Measurements from ENCODE around the gene SCUBE1. TPM values are rescaled to one million over a fixed set of nuclear protein-coding genes. Genes with fewer than 3 reads are reported as not detected.

Gene SCUBE1
- total and polyA plus RNA-seq, 2 experiments from 2014 or later, result 0.81 to 3.2 TPM

GRCh38 chr22:43202756-43203410, 140.3 kb downstream of the SCUBE1 start (continued):
- TF ChIP-seq NANOG (IDR thresholded peaks at IDR 0.05; ENCODE audit: borderline replicate concordance) (no peak), POLR2AphosphoS5 (IDR thresholded peaks at IDR 0.05; ENCODE audit: low read depth) (no peak), EZH2 (IDR thresholded peaks at IDR 0.05; ENCODE audit: low read depth, unreplicated experiment) (no peak), CTCF (conservative IDR thresholded peaks at IDR 0.05; ENCODE audit: low read depth in 2 of 2) (no peak), EZH2phosphoT487 (IDR thresholded peaks at IDR 0.05; ENCODE audit: unreplicated experiment) (no peak), JUNB (IDR thresholded peaks at IDR 0.05; ENCODE audit: unreplicated experiment) (no peak), REST (IDR thresholded peaks at IDR 0.05; ENCODE audit: unreplicated experiment) (no peak), ZNF114 (CRISPR knock-in tag; IDR thresholded peaks at IDR 0.05) (no peak)

GRCh38 chr22:43202326-43202725, 140.8 kb downstream of the SCUBE1 start:
- Histone ChIP-seq H3K27ac (ENCODE audit: low read depth) (no peak overlapping the region), H3K4me3 (no peak overlapping the region), H2AFZ (no peak overlapping the region), H3F3A (replicated peaks; ENCODE audit: low read depth) (0 out of 2 replicates have a peak, but pooled peaks cover 4% of the 10 kb centered on the region), H3K36me3 (ENCODE audit: insufficient read depth) (no peaks in the 10 kb centered on the region), H3K79me2 (replicated peaks; ENCODE audit: insufficient read depth) (no peaks in the 10 kb centered on the region), H3K9me2 (ENCODE audit: insufficient read depth) (no peaks in the 10 kb centered on the region), H3K4me1 (ENCODE audit: insufficient read depth) (peaks cover 3% of the 10 kb centered on the region; the same call in 1 of the 2 replicates), H4K20me1 (replicated peaks; ENCODE audit: insufficient read depth) (no peaks in the 10 kb centered on the region), H3K27me3 (ENCODE audit: insufficient read depth) (no peaks in the 10 kb centered on the region), H3K4me2 (no peak overlapping the region)
- Mint-ChIP-seq H3K36me3 (ENCODE audit: low read depth) (no peaks in the 10 kb centered on the region), H3K9me3 (no peaks in the 10 kb centered on the region; the same call in 2 of the 3 replicates), H3K27me3 (ENCODE audit: insufficient read depth, low read depth, poor library complexity) (peaks cover 11% of the 10 kb centered on the region), H3K27ac (no peak overlapping the region), H3K4me3 (no peak overlapping the region), H3K4me1 (peaks cover 12% of the 10 kb centered on the region)
- no peak for ATAC-seq
- DNase-seq (ENCODE audit: low spot score), result no peak
- no peak for TF ChIP-seq REST (IDR thresholded peaks at IDR 0.05; ENCODE audit: unreplicated experiment)
- no peak for TF ChIP-seq POLR2AphosphoS5 (IDR thresholded peaks at IDR 0.05; ENCODE audit: low read depth)
- no peak for TF ChIP-seq CTCF (conservative IDR thresholded peaks at IDR 0.05; ENCODE audit: low read depth in 2 of 2)
- no peak for TF ChIP-seq ZNF331 (CRISPR knock-in tag; IDR thresholded peaks at IDR 0.05; ENCODE audit: low read depth)
- no peak for TF ChIP-seq NANOG (IDR thresholded peaks at IDR 0.05; ENCODE audit: borderline replicate concordance)
- no peak for TF ChIP-seq JUNB (IDR thresholded peaks at IDR 0.05; ENCODE audit: unreplicated experiment)
- TF ChIP-seq STAT1 (IDR thresholded peaks at IDR 0.05; ENCODE audit: unreplicated experiment), result no peak
- TF ChIP-seq EZH2phosphoT487 (IDR thresholded peaks at IDR 0.05; ENCODE audit: unreplicated experiment), result no peak
- no peak for TF ChIP-seq EZH2 (IDR thresholded peaks at IDR 0.05; ENCODE audit: low read depth, unreplicated experiment)
- TF ChIP-seq ZNF114 (CRISPR knock-in tag; IDR thresholded peaks at IDR 0.05), result no peak
- TF ChIP-seq CREB1 (CRISPR knock-in tag; IDR thresholded peaks at IDR 0.05; ENCODE audit: low read depth), result no peak
- no peak for TF ChIP-seq ETS1 (IDR thresholded peaks at IDR 0.05)
